IMR-90 (cell line): Measurements from ENCODE around the gene TLR1. TPM values are rescaled to one million over a fixed set of nuclear protein-coding genes. Genes with fewer than 3 reads are reported as not detected.

ENCODE experiments used
- ATAC-seq: fragments of 200-7000 bp; cut with Tn5 transposase; 2 replicates; pipeline ENCODE4 v1.9.1; 2020; ENCODE audit warnings: low read depth, mild to moderate bottlenecking, moderate library complexity
- BruUV-seq: library from RNA; stranded (reverse); fragments of 400-500 nt; replicated peaks from 2 replicates; lab custom pipeline; 2021; lab: Mats Ljungman, UMichigan
- CTCF ChIA-PET: fragments of 300-600 bp; formaldehyde crosslinking; extraction: SDS; loops from one replicate; lab custom pipeline; 2021; ENCODE audit warnings: antibody characterized with exemption; lab: Yijun Ruan, JAX
- POLR2A ChIA-PET: fragments of 300-600 bp; sonication (Branson Sonifier 250); formaldehyde crosslinking; loops from one replicate; lab custom pipeline; 2022; ENCODE audit warnings: antibody characterized with exemption; ENCODE audit not compliant: unreplicated experiment; lab: Charles Lee
- DNase-seq: peaks from one replicate; pipeline ENCODE4 v3.0.0; 2013
- H2AFZ ChIP-seq: replicated peaks from 2 replicates; pipeline ENCODE3; 2013; ENCODE audit warnings: low read length, mild to moderate bottlenecking; ENCODE audit not compliant: poor library complexity
- H2AK5ac ChIP-seq: 2 replicates; pipeline ENCODE4 v1.6.1; 2013; ENCODE audit warnings: low read depth, low read length, inconsistent platforms
- H2AK9ac ChIP-seq: replicated peaks from 2 replicates; pipeline ENCODE3; 2013; ENCODE audit warnings: mild to moderate bottlenecking, low read depth, low read length, moderate library complexity; ENCODE audit not compliant: poor library complexity
- H2BK120ac ChIP-seq: 2 replicates; pipeline ENCODE4 v1.6.1; 2013; ENCODE audit warnings: low read depth, low read length, inconsistent platforms
- H2BK15ac ChIP-seq: 3 replicates; pipeline ENCODE4 v1.6.1; 2013; ENCODE audit warnings: low read depth, low read length, inconsistent platforms
- H2BK20ac ChIP-seq: 2 replicates; pipeline ENCODE4 v1.6.1; 2013; ENCODE audit warnings: low read depth, mild to moderate bottlenecking, inconsistent platforms, low read length, moderate library complexity
- H2BK5ac ChIP-seq: 2 replicates; pipeline ENCODE4 v1.6.1; 2013; ENCODE audit warnings: mild to moderate bottlenecking, low read depth, low read length, inconsistent platforms; ENCODE audit not compliant: poor library complexity, severe bottlenecking
- H3K14ac ChIP-seq: replicated peaks from 2 replicates; pipeline ENCODE4 v1.6.1; 2013; ENCODE audit warnings: low read depth, low read length, inconsistent platforms
- H3K18ac ChIP-seq: 2 replicates; pipeline ENCODE4 v1.6.1; 2013; ENCODE audit warnings: low read depth, low read length, control low read depth
- H3K23ac ChIP-seq: 2 replicates; pipeline ENCODE4 v1.6.1; 2013; ENCODE audit warnings: low read depth, low read length, inconsistent platforms
- H3K27ac ChIP-seq: 2 replicates; pipeline ENCODE4 v1.5.1; 2013; ENCODE audit warnings: mild to moderate bottlenecking, control low read depth, low read length; ENCODE audit not compliant: insufficient read depth
- H3K27me3 ChIP-seq: 2 replicates; pipeline ENCODE4 v1.6.1; 2013; ENCODE audit warnings: low read length; ENCODE audit not compliant: control insufficient read depth, insufficient read depth
- H3K36me3 ChIP-seq: 2 replicates; pipeline ENCODE4 v1.6.1; 2013; ENCODE audit warnings: low read length, mixed read lengths; ENCODE audit not compliant: control insufficient read depth, insufficient read depth
- H3K4ac ChIP-seq: 2 replicates; pipeline ENCODE4 v1.6.1; 2013; ENCODE audit warnings: low read depth, low read length, inconsistent platforms
- H3K4me1 ChIP-seq: 2 replicates; pipeline ENCODE4 v1.6.1; 2013; ENCODE audit warnings: low read length, mixed read lengths; ENCODE audit not compliant: control insufficient read depth, insufficient read depth
- H3K4me2 ChIP-seq: 2 replicates; pipeline ENCODE4 v1.6.1; 2013; ENCODE audit warnings: low read depth, mild to moderate bottlenecking, control low read depth, low read length, moderate library complexity
- H3K4me3 ChIP-seq: 2 replicates; pipeline ENCODE4 v1.5.1; 2013; ENCODE audit warnings: low read depth, mild to moderate bottlenecking, control low read depth, low read length, moderate library complexity; ENCODE audit not compliant: insufficient read depth
- H3K56ac ChIP-seq: 2 replicates; pipeline ENCODE4 v1.6.1; 2013; ENCODE audit warnings: low read length, inconsistent platforms; ENCODE audit not compliant: insufficient read depth; ENCODE audit errors: extremely low read depth
- H3K79me1 ChIP-seq, 2 experiments: 2 replicates each; pipeline ENCODE4 v1.6.1; 2013; ENCODE audit warnings: low read length in 2 of 2, inconsistent platforms in 1 of 2, low read depth in 1 of 2
- H3K9ac ChIP-seq: 2 replicates; pipeline ENCODE4 v1.6.1; 2013; ENCODE audit warnings: low read depth, low read length, control low read depth
- H3K9me1 ChIP-seq: 2 replicates; pipeline ENCODE4 v1.6.1; 2013; ENCODE audit warnings: low read length, inconsistent platforms; ENCODE audit not compliant: insufficient read depth
- H3K9me3 ChIP-seq: 2 replicates; pipeline ENCODE4 v1.6.1; 2013; ENCODE audit warnings: low read length; ENCODE audit not compliant: control insufficient read depth, insufficient read depth
- H4K20me1 ChIP-seq: 2 replicates; pipeline ENCODE4 v1.6.1; 2013; ENCODE audit warnings: low read length, inconsistent platforms; ENCODE audit not compliant: insufficient read depth
- H4K5ac ChIP-seq: 2 replicates; pipeline ENCODE4 v1.6.1; 2013; ENCODE audit warnings: mild to moderate bottlenecking, low read depth, low read length, control low read depth
- H4K8ac ChIP-seq, 2 experiments: 2 replicates each; pipeline ENCODE4 v1.6.1; 2013; ENCODE audit warnings: low read depth in 2 of 2, low read length in 2 of 2, control low read depth in 1 of 2, inconsistent platforms in 1 of 2
- H4K91ac ChIP-seq: 2 replicates; pipeline ENCODE4 v1.6.1; 2013; ENCODE audit warnings: low read depth, low read length, inconsistent platforms; ENCODE audit not compliant: insufficient read depth
- BHLHE40 ChIP-seq: fragments of 150-350 bp; IDR thresholded peaks from 2 replicates; pipeline ENCODE4 v1.6.1; 2016; ENCODE audit warnings: mild to moderate bottlenecking, low read depth, low read length
- CEBPB ChIP-seq: IDR thresholded peaks from 2 replicates; pipeline ENCODE4 v1.6.1; 2012; ENCODE audit warnings: low read depth, low read length, improper control_type of control experiment
- CHD1 ChIP-seq: IDR thresholded peaks from 2 replicates; pipeline ENCODE4 v1.6.1; 2012; ENCODE audit warnings: low read depth, low read length, improper control_type of control experiment
- ELK1 ChIP-seq: fragments of 150-350 bp; IDR thresholded peaks from 2 replicates; pipeline ENCODE4 v1.6.1; 2016; ENCODE audit warnings: low read depth, mild to moderate bottlenecking, low read length, moderate library complexity, borderline replicate concordance
- FOS ChIP-seq: fragments of 150-350 bp; IDR thresholded peaks from 2 replicates; pipeline ENCODE4 v1.6.1; 2016; ENCODE audit warnings: low read depth, low read length
- MAFK ChIP-seq: IDR thresholded peaks from 2 replicates; pipeline ENCODE4 v1.6.1; 2012; ENCODE audit warnings: low read depth, low read length, improper control_type of control experiment
- MAZ ChIP-seq: IDR thresholded peaks from 2 replicates; pipeline ENCODE4 v1.6.1; 2012; ENCODE audit warnings: low read depth, mild to moderate bottlenecking, low read length, improper control_type of control experiment, moderate library complexity, borderline replicate concordance
- MXI1 ChIP-seq: IDR thresholded peaks from 2 replicates; pipeline ENCODE4 v1.6.1; 2012; ENCODE audit warnings: low read depth, mild to moderate bottlenecking, low read length, moderate library complexity, borderline replicate concordance
- NFE2L2 ChIP-seq: fragments of 150-350 bp; IDR thresholded peaks from 2 replicates; pipeline ENCODE4 v1.6.1; 2016; ENCODE audit warnings: low read depth, mild to moderate bottlenecking, low read length
- POLR2A ChIP-seq: IDR thresholded peaks from 2 replicates; pipeline ENCODE4 v1.6.1; 2012; ENCODE audit warnings: mild to moderate bottlenecking, low read depth, low read length
- RAD21 ChIP-seq: IDR thresholded peaks from 2 replicates; pipeline ENCODE4 v1.6.1; 2012; ENCODE audit warnings: low read length, improper control_type of control experiment
- RCOR1 ChIP-seq: IDR thresholded peaks from 2 replicates; pipeline ENCODE4 v1.6.1; 2012; ENCODE audit warnings: mild to moderate bottlenecking, low read length, improper control_type of control experiment; ENCODE audit not compliant: insufficient replicate concordance
- RFX5 ChIP-seq: IDR thresholded peaks from 2 replicates; pipeline ENCODE4 v1.8.0; 2012; ENCODE audit warnings: low read depth, mild to moderate bottlenecking, low read length, moderate library complexity
- SMC3 ChIP-seq: fragments of 150-350 bp; IDR thresholded peaks from 2 replicates; pipeline ENCODE4 v1.6.1; 2016; ENCODE audit warnings: low read depth, mild to moderate bottlenecking, antibody characterized with exemption, low read length, moderate library complexity
- WGBS, 2 experiments: methylation state at CpG; one replicate each; pipeline versions ENCODE4 v1.1.5 to v1.1.7; 2013; ENCODE audit warnings: missing lambda C conversion rate in 2 of 2; ENCODE audit not compliant: insufficient read length in 1 of 2; ENCODE audit errors: extremely low coverage in 2 of 2; 5-methylcytosine and 5-hydroxymethylcytosine counted together
- dilution Hi-C: fragments of 300-500 bp; cut with HindIII; formaldehyde crosslinking; loops from one replicate; pipeline ENCODE4 v1.14.3; 2018; ENCODE audit warnings: low sequenced_read_pairs; ENCODE audit not compliant: unreplicated experiment
- in situ Hi-C: fragments of 300-500 bp; cut with MboI; formaldehyde crosslinking; loops from 3 replicates; pipeline ENCODE4 v1.14.3; 2019; ENCODE audit warnings: low sequenced_read_pairs, inconsistent platforms, mixed read lengths
- intact Hi-C: fragments of 100-400 bp; cut with micrococcal nuclease; formaldehyde crosslinking; loops from 2 replicates; pipeline ENCODE4 v1.10.0; 2022
- polyA plus RNA-seq, 3 experiments: library from polyadenylated mRNA; depleted of rRNA; stranded (reverse); fragments of >200 nt; gene quantifications; 2 replicates each; pipeline ENCODE4 v1.2.3, GENCODE V29; 2012; ENCODE audit warnings: low replicate concordance in 1 of 3
- total RNA-seq: library from RNA; depleted of rRNA; stranded (reverse); fragments of >200 nt; gene quantifications from 2 replicates; pipeline ENCODE4 v1.2.3, GENCODE V29; 2012
- TF ChIP-seq, protein P1 (sequence below): conservative IDR thresholded peaks from 2 replicates; pipeline ENCODE4 v1.5.1; 2012; ENCODE audit warnings: mild to moderate bottlenecking, low read depth, low read length, improper control_type of control experiment
- TF ChIP-seq, protein P2 (sequence below): fragments of 150-350 bp; IDR thresholded peaks from 2 replicates; pipeline ENCODE4 v1.6.1; 2017; ENCODE audit warnings: mild to moderate bottlenecking, antibody characterized with exemption, low read length, low read depth

The TLR1 gene
- total and polyA plus RNA-seq, 2 of the 4 experiments (the other 2 are of a cell fraction), result 0.24 to 1.1 TPM

- WGBS, 2 experiments, result no CpG with 5 or more reads among the region's 5 CpGs
- no peak overlapping the region for H2AFZ ChIP-seq
- H2BK20ac ChIP-seq, result no peak overlapping the region; the same call in none of the 2 replicates
- H3K9ac ChIP-seq, result no peak overlapping the region
- no peak overlapping the region for H3K4me2 ChIP-seq
- no peak overlapping the region for H3K4ac ChIP-seq
- H4K5ac ChIP-seq, result no peak overlapping the region
- 0 out of 2 replicates have a peak, but pooled peaks cover 4% of the 10 kb centered on the region for H3K9me3 ChIP-seq
- no peak overlapping the region for H2BK5ac ChIP-seq
- dilution Hi-C loops, result no loop called here
- H2BK15ac ChIP-seq, result no peak overlapping the region
- CTCF ChIA-PET, result no interaction called here
- H3K36me3 ChIP-seq, result no peaks in the 10 kb centered on the region
- intact Hi-C loops, result no loop called here
- no peaks in the 10 kb centered on the region for H3K79me1 ChIP-seq
- TF ChIP-seq CEBPB (no peak), ELK1 (no peak), BHLHE40 (no peak), MXI1 (no peak), MAZ (no peak), RCOR1 (no peak), RAD21 (no peak), FOS (no peak), POLR2A (no peak), CHD1 (no peak), NFE2L2 (no peak), RFX5 (no peak), SMC3 (no peak), MAFK (no peak)
- TF ChIP-seq, protein P1, sequence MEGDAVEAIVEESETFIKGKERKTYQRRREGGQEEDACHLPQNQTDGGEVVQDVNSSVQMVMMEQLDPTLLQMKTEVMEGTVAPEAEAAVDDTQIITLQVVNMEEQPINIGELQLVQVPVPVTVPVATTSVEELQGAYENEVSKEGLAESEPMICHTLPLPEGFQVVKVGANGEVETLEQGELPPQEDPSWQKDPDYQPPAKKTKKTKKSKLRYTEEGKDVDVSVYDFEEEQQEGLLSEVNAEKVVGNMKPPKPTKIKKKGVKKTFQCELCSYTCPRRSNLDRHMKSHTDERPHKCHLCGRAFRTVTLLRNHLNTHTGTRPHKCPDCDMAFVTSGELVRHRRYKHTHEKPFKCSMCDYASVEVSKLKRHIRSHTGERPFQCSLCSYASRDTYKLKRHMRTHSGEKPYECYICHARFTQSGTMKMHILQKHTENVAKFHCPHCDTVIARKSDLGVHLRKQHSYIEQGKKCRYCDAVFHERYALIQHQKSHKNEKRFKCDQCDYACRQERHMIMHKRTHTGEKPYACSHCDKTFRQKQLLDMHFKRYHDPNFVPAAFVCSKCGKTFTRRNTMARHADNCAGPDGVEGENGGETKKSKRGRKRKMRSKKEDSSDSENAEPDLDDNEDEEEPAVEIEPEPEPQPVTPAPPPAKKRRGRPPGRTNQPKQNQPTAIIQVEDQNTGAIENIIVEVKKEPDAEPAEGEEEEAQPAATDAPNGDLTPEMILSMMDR, result no peak
- TF ChIP-seq, protein P2, sequence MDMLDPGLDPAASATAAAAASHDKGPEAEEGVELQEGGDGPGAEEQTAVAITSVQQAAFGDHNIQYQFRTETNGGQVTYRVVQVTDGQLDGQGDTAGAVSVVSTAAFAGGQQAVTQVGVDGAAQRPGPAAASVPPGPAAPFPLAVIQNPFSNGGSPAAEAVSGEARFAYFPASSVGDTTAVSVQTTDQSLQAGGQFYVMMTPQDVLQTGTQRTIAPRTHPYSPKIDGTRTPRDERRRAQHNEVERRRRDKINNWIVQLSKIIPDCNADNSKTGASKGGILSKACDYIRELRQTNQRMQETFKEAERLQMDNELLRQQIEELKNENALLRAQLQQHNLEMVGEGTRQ, result no peak
- no peaks in the 10 kb centered on the region for H3K27me3 ChIP-seq
- no peak overlapping the region for H2BK120ac ChIP-seq
- BruUV-seq, result no TSS peak
- no peak overlapping the region for H3K14ac ChIP-seq
- H3K4me3 ChIP-seq, result no peak overlapping the region
- no peak for DNase-seq
- no peaks in the 10 kb centered on the region; the same call in 1 of the 2 replicates for H3K9me1 ChIP-seq
- H4K8ac ChIP-seq, result no peak overlapping the region
- H2AK5ac ChIP-seq, result no peak overlapping the region
- in situ Hi-C loops, result no loop called here
- H2AK9ac ChIP-seq, result no peak overlapping the region
- H4K20me1 ChIP-seq, result no peaks in the 10 kb centered on the region
- peaks cover 9% of the 10 kb centered on the region for H3K4me1 ChIP-seq
- H3K27ac ChIP-seq, result no peak overlapping the region
- H3K23ac ChIP-seq, result no peak overlapping the region
- POLR2A ChIA-PET, result no interaction called here
- no peak for ATAC-seq
- H4K91ac ChIP-seq, result no peak overlapping the region
- H3K56ac ChIP-seq, result no peak overlapping the region
- no peak overlapping the region; the same call in 1 of the 2 replicates for H3K18ac ChIP-seq
Measured at GRCh38 chr4:38822748-38823303, 18.2 kb upstream of the TLR1 start.
